ENCODE measurements around the gene PEMT. TPM values are rescaled to one million over a fixed set of nuclear protein-coding genes. Genes with fewer than 3 reads are reported as not detected.

The PEMT gene
- total and polyA plus RNA-seq, 9 of the 15 experiments (the other 6 are each of a cell fraction or from before 2014, with no cell fraction given): 1.4 to 36.4 (median 13.6) TPM

- TF ChIP-seq NFE2 (IDR thresholded peaks at IDR 0.05; ENCODE audit: low read depth): peak; percentile 74
- no peak for TF ChIP-seq MED1 (CRISPR knock-in tag; IDR thresholded peaks at IDR 0.05; ENCODE audit: borderline replicate concordance)
- TF ChIP-seq MECOM (CRISPR knock-in tag; IDR thresholded peaks at IDR 0.05): no peak
- TF ChIP-seq KLF16 (IDR thresholded peaks at IDR 0.05): no peak
- no peak for TF ChIP-seq ZNF354B (CRISPR knock-in tag; IDR thresholded peaks at IDR 0.05)
- no peak for TF ChIP-seq ETV1 (tag; conservative IDR thresholded peaks at IDR 0.05; ENCODE audit: low read depth)
- no peak for TF ChIP-seq ZNF431 (CRISPR knock-in tag; IDR thresholded peaks at IDR 0.05)
- TF ChIP-seq SMC3 (conservative IDR thresholded peaks at IDR 0.05; ENCODE audit: insufficient read depth, low read depth, low read length): no peak
- no peak for TF ChIP-seq ZNF398 (CRISPR knock-in tag; IDR thresholded peaks at IDR 0.05)
- TF ChIP-seq FOXA3 (CRISPR knock-in tag; conservative IDR thresholded peaks at IDR 0.05 in 1 of 2, IDR thresholded peaks at IDR 0.05 in 1 of 2): peak in 1 of 2 experiments; percentile 47; a peak in 2 of 4 replicates
- TF ChIP-seq NRF1 (conservative IDR thresholded peaks at IDR 0.05 in 1 of 2, IDR thresholded peaks at IDR 0.05 in 1 of 2): peak in 1 of 2 experiments; percentile 25; a peak in 2 of 4 replicates
- no peak for TF ChIP-seq ZNF175 (CRISPR knock-in tag; IDR thresholded peaks at IDR 0.05; ENCODE audit: low read depth)
- TF ChIP-seq, protein P1, sequence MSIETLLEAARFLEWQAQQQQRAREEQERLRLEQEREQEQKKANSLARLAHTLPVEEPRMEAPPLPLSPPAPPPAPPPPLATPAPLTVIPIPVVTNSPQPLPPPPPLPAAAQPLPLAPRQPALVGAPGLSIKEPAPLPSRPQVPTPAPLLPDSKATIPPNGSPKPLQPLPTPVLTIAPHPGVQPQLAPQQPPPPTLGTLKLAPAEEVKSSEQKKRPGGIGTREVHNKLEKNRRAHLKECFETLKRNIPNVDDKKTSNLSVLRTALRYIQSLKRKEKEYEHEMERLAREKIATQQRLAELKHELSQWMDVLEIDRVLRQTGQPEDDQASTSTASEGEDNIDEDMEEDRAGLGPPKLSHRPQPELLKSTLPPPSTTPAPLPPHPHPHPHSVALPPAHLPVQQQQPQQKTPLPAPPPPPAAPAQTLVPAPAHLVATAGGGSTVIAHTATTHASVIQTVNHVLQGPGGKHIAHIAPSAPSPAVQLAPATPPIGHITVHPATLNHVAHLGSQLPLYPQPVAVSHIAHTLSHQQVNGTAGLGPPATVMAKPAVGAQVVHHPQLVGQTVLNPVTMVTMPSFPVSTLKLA (conservative IDR thresholded peaks at IDR 0.05): peak in 1 of 2 experiments; percentile 21; a peak in 1 of 4 replicates
- TF ChIP-seq WHSC1 (IDR thresholded peaks at IDR 0.05; ENCODE audit: low read length): no peak
- TF ChIP-seq ZNF282 (CRISPR knock-in tag; IDR thresholded peaks at IDR 0.05): no peak
- TF ChIP-seq PCBP2 (IDR thresholded peaks at IDR 0.05; ENCODE audit: low read depth, low read length, poor library complexity, severe bottlenecking): no peak
- TF ChIP-seq, protein P2, sequence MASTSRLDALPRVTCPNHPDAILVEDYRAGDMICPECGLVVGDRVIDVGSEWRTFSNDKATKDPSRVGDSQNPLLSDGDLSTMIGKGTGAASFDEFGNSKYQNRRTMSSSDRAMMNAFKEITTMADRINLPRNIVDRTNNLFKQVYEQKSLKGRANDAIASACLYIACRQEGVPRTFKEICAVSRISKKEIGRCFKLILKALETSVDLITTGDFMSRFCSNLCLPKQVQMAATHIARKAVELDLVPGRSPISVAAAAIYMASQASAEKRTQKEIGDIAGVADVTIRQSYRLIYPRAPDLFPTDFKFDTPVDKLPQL (IDR thresholded peaks at IDR 0.05; ENCODE audit: extremely low read depth, insufficient read length): no peak
- TF ChIP-seq TOE1 (IDR thresholded peaks at IDR 0.05; ENCODE audit: borderline replicate concordance): no peak
- TF ChIP-seq TOE1 (CRISPR knock-in tag; IDR thresholded peaks at IDR 0.05; ENCODE audit: borderline replicate concordance, low read depth): no peak
- TF ChIP-seq ETV6 (IDR thresholded peaks at IDR 0.05; ENCODE audit: borderline replicate concordance in 1 of 2, low read depth in 2 of 2, low read length in 1 of 2): no peak
- TF ChIP-seq ETV6 (CRISPR knock-in tag; IDR thresholded peaks at IDR 0.05; ENCODE audit: borderline replicate concordance): no peak
- TF ChIP-seq NONO (IDR thresholded peaks at IDR 0.05; ENCODE audit: low read depth in 2 of 2, low read length in 1 of 2): no peak
- TF ChIP-seq KDM5B (IDR thresholded peaks at IDR 0.05; ENCODE audit: insufficient replicate concordance, low read depth, low read length): no peak
These were observed 52.8 kb downstream of the PEMT start (continued) for GRCh38 chr17:17538417-17539391.

All from K562 (cell line).